Endothelial cell of umbilical vein (primary cell): Measurements from ENCODE around the gene CASR. TPM values are rescaled to one million over a fixed set of nuclear protein-coding genes. Genes with fewer than 3 reads are reported as not detected.

Experiments used
- BruUV-seq: library from RNA; stranded (reverse); fragments of 400-500 nt; replicated peaks from 2 replicates; lab custom pipeline; 2021; lab: Mats Ljungman, UMichigan
- CTCF ChIA-PET: fragments of 300-600, 350-600 bp; sonication (Branson Sonifier 250); formaldehyde crosslinking; loops from one replicate; lab custom pipeline; 2021; ENCODE audit warnings: antibody characterized with exemption, inconsistent platforms; lab: Charles Lee
- POLR2A ChIA-PET: fragments of 300-600, 350-600 bp; sonication (Branson Sonifier 250); formaldehyde crosslinking; loops from one replicate; lab custom pipeline; 2021; ENCODE audit warnings: antibody characterized with exemption, inconsistent platforms; lab: Charles Lee
- DNase-seq: peaks from one replicate; pipeline ENCODE4 v3.0.0-alpha.2; 2011; ENCODE audit warnings: low read depth, low spot score
- FAIRE-seq: peaks from 2 replicates; lab custom pipeline; 2011; peaks lifted over from hg19 to GRCh38; lab: Jason Lieb, UNC
- H2AFZ ChIP-seq: 2 replicates; pipeline ENCODE4 v1.6.0; 2012; ENCODE audit warnings: low read depth, low read length, control low read depth, inconsistent platforms
- H3K27ac ChIP-seq: 2 replicates; pipeline ENCODE4 v1.5.1; 2011; ENCODE audit warnings: low read depth, mild to moderate bottlenecking, control low read depth, low read length, moderate library complexity; ENCODE audit not compliant: insufficient read depth
- H3K27me3 ChIP-seq, 2 experiments: 2 replicates each; pipeline versions ENCODE4 v1.6.0 to v1.6.1; 2011; ENCODE audit warnings: low read length in 2 of 2, mixed read lengths in 1 of 2; ENCODE audit not compliant: control insufficient read depth in 2 of 2, insufficient read depth in 2 of 2
- H3K36me3 ChIP-seq, 2 experiments: 2 replicates in 1 of 2; 3 replicates in 1 of 2; pipeline ENCODE4 v1.5.1; 2011; ENCODE audit warnings: low read length in 2 of 2, mild to moderate bottlenecking in 1 of 2, moderate library complexity in 1 of 2; ENCODE audit not compliant: control insufficient read depth in 2 of 2, insufficient read depth in 2 of 2; ENCODE audit errors: extremely low read depth in 1 of 2
- H3K4me1 ChIP-seq: 3 replicates; pipeline ENCODE4 v1.5.1; 2011; ENCODE audit warnings: mild to moderate bottlenecking, low read length; ENCODE audit not compliant: control insufficient read depth, insufficient read depth; ENCODE audit errors: extremely low read depth
- H3K4me2 ChIP-seq: 2 replicates; pipeline ENCODE4 v1.6.1; 2011; ENCODE audit warnings: low read length, control low read depth, mixed read lengths; ENCODE audit not compliant: insufficient read depth
- H3K4me3 ChIP-seq, 3 experiments: fragments of 200-600 bp in 1 of 3; sonication (generic), shearing (Covaris generic) in 1 of 3; replicated peaks in 1 of 3; 2 replicates each; pipeline ENCODE4 v1.5.1; 2011 to 2016; ENCODE audit warnings: control low read depth in 3 of 3, low read length in 3 of 3, mild to moderate bottlenecking in 2 of 3, inconsistent platforms in 1 of 3, low read depth in 1 of 3, moderate library complexity in 1 of 3; ENCODE audit not compliant: insufficient read depth in 1 of 3
- H3K79me2 ChIP-seq: 2 replicates; pipeline ENCODE4 v1.6.0; 2012; ENCODE audit warnings: low read length, inconsistent platforms; ENCODE audit not compliant: control insufficient read depth, insufficient read depth
- H3K9ac ChIP-seq: replicated peaks from 2 replicates; pipeline ENCODE3; 2011; ENCODE audit warnings: low read length, control low read depth; ENCODE audit not compliant: insufficient read depth; ENCODE audit errors: extremely low read depth
- H3K9me1 ChIP-seq: replicated peaks from 3 replicates; pipeline ENCODE4 v1.6.0; 2011; ENCODE audit warnings: mild to moderate bottlenecking, low read length; ENCODE audit not compliant: control insufficient read depth, insufficient read depth; ENCODE audit errors: extremely low read depth
- H3K9me3 ChIP-seq: replicated peaks from 2 replicates; pipeline ENCODE4 v1.5.1; 2012; ENCODE audit warnings: low read length, inconsistent platforms; ENCODE audit not compliant: control insufficient read depth, insufficient read depth
- H4K20me1 ChIP-seq: replicated peaks from 2 replicates; pipeline ENCODE3; 2011; ENCODE audit warnings: mild to moderate bottlenecking, low read length; ENCODE audit not compliant: control insufficient read depth, insufficient read depth; ENCODE audit errors: extremely low read depth
- EZH2 ChIP-seq: IDR thresholded peaks from 2 replicates; pipeline ENCODE4 v1.6.1; 2012; ENCODE audit warnings: borderline replicate concordance, low read depth, mild to moderate bottlenecking, moderate library complexity, low read length, inconsistent platforms; ENCODE audit not compliant: severe bottlenecking
- FOS ChIP-seq: IDR thresholded peaks from 2 replicates; pipeline ENCODE4 v1.6.1; 2011; ENCODE audit warnings: mild to moderate bottlenecking, low read length, moderate library complexity, borderline replicate concordance; ENCODE audit not compliant: insufficient read depth
- GATA2 ChIP-seq: IDR thresholded peaks from 2 replicates; pipeline ENCODE4 v1.7.0; 2011; ENCODE audit warnings: low read depth, mild to moderate bottlenecking, moderate library complexity, mixed read lengths, low read length; ENCODE audit not compliant: insufficient read length, insufficient read depth
- JUN ChIP-seq: IDR thresholded peaks from 2 replicates; pipeline ENCODE4 v1.6.1; 2011; ENCODE audit warnings: borderline replicate concordance, low read depth; ENCODE audit not compliant: insufficient read length, insufficient read depth
- MAX ChIP-seq: IDR thresholded peaks from 2 replicates; pipeline ENCODE4 v1.6.1; 2011; ENCODE audit not compliant: insufficient read depth, insufficient read length
- MYC ChIP-seq: IDR thresholded peaks from one replicate; pipeline ENCODE4 v1.6.1; 2011; ENCODE audit warnings: mild to moderate bottlenecking, low read depth, low read length
- POLR2A ChIP-seq: IDR thresholded peaks from 2 replicates; pipeline ENCODE4 v1.6.1; 2012; ENCODE audit warnings: low read depth, mild to moderate bottlenecking, control low read depth, low read length
- POLR2AphosphoS5 ChIP-seq: IDR thresholded peaks from 2 replicates; pipeline ENCODE4 v1.6.1; 2012; ENCODE audit warnings: low read depth, mild to moderate bottlenecking, control low read depth, low read length, moderate library complexity; ENCODE audit not compliant: insufficient read depth
- dilution Hi-C: fragments of 300-500 bp; cut with MboI; formaldehyde crosslinking; loops from one replicate; pipeline ENCODE4 v1.15.0; 2019; ENCODE audit warnings: low sequenced_read_pairs; ENCODE audit not compliant: extremely low pct_ligation_motif_present
- intact Hi-C: fragments of 100-400 bp; cut with micrococcal nuclease; formaldehyde crosslinking; loops from one replicate; pipeline ENCODE4 v1.10.0; 2022
- polyA plus RNA-seq, 4 experiments: library from polyadenylated mRNA; depleted of rRNA in 3 of 4; stranded (reverse) in 3 of 4; unstranded in 1 of 4; fragments of >200 nt; gene quantifications; 2 replicates each; pipeline versions ENCODE4 v1.2.1 to v1.2.3, GENCODE V29; 2011 to 2012; ENCODE audit warnings: missing spikeins in 1 of 4
- total RNA-seq: library from RNA; stranded (reverse); gene quantifications from 2 replicates; pipeline ENCODE4 v1.2.3, GENCODE V29; 2021
- TF ChIP-seq, protein P1 (sequence below), 2 donors: IDR thresholded peaks; 1 replicate in 1 of 2; 2 replicates in 1 of 2; pipeline ENCODE4 v1.5.1; 2011; ENCODE audit warnings: low read length in 2 of 2, mild to moderate bottlenecking in 2 of 2, moderate library complexity in 2 of 2, control low read depth in 1 of 2, inconsistent platforms in 1 of 2, low read depth in 1 of 2; ENCODE audit not compliant: insufficient read depth in 1 of 2; ENCODE audit errors: extremely low read depth in 1 of 2

Gene CASR
- total and polyA plus RNA-seq, 2 donors (not counting 3 experiments of a cell fraction or from before 2014, with no cell fraction given): not detected

- H3K9ac ChIP-seq: no peak overlapping the region
- POLR2A ChIA-PET: no interaction called here
- no TSS peak for BruUV-seq
- no peak overlapping the region for H3K4me2 ChIP-seq
- FAIRE-seq: no peak
- H2AFZ ChIP-seq: no peak overlapping the region
- H3K36me3 ChIP-seq: no peaks in the 10 kb centered on the region
- intact Hi-C loops (no loop called here), dilution Hi-C loops (no loop called here)
- no peak overlapping the region for H3K27ac ChIP-seq
- no peaks in the 10 kb centered on the region for H3K4me1 ChIP-seq
- H4K20me1 ChIP-seq: no peaks in the 10 kb centered on the region
- H3K4me3 ChIP-seq: no peak overlapping the region
- no peaks in the 10 kb centered on the region for H3K9me1 ChIP-seq
- H3K27me3 ChIP-seq: peaks cover 0 to 1% of the 10 kb centered on the region in 2 experiments
- TF ChIP-seq, protein P1, sequence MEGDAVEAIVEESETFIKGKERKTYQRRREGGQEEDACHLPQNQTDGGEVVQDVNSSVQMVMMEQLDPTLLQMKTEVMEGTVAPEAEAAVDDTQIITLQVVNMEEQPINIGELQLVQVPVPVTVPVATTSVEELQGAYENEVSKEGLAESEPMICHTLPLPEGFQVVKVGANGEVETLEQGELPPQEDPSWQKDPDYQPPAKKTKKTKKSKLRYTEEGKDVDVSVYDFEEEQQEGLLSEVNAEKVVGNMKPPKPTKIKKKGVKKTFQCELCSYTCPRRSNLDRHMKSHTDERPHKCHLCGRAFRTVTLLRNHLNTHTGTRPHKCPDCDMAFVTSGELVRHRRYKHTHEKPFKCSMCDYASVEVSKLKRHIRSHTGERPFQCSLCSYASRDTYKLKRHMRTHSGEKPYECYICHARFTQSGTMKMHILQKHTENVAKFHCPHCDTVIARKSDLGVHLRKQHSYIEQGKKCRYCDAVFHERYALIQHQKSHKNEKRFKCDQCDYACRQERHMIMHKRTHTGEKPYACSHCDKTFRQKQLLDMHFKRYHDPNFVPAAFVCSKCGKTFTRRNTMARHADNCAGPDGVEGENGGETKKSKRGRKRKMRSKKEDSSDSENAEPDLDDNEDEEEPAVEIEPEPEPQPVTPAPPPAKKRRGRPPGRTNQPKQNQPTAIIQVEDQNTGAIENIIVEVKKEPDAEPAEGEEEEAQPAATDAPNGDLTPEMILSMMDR (IDR thresholded peaks at IDR 0.05; ENCODE audit: extremely low read depth in 1 of 2, insufficient read depth in 1 of 2, low read depth in 1 of 2, low read length in 2 of 2): no peak
- no peak for TF ChIP-seq MAX
- no peak for TF ChIP-seq POLR2A
- no peak for TF ChIP-seq FOS
- no peak for TF ChIP-seq POLR2AphosphoS5
- no peak for TF ChIP-seq JUN
- no peak for TF ChIP-seq MYC
- no peak for TF ChIP-seq GATA2
- TF ChIP-seq EZH2: no peak
- CTCF ChIA-PET: interaction anchor here (1.1 kb wide), 1 partner anchor 8 kb away, joined by 3 read pairs; no protein-coding TSS in a partner anchor
- DNase-seq: no peak
- H3K9me3 ChIP-seq: no peaks in the 10 kb centered on the region
- no peaks in the 10 kb centered on the region for H3K79me2 ChIP-seq
These were observed 110.9 kb downstream of the CASR start for GRCh38 chr3:122294359-122294758.
